SK-N-SH (cell line): ENCODE data around the gene PARVB. TPM values are rescaled to one million over a fixed set of nuclear protein-coding genes. Genes with fewer than 3 reads are reported as not detected.

ENCODE experiments used
- CTCF ChIA-PET: fragments of 300-600, 350-600 bp; formaldehyde crosslinking; extraction: SDS; loops from one replicate; lab custom pipeline; 2021; lab: Yijun Ruan, JAX
- POLR2A ChIA-PET: fragments of 350-600 bp; sonication (Branson Sonifier 250); formaldehyde crosslinking; extraction: SDS; loops from one replicate; lab custom pipeline; 2020; ENCODE audit warnings: antibody characterized with exemption, inconsistent platforms; lab: Yijun Ruan, JAX
- DNase-seq: peaks from one replicate; pipeline ENCODE4 v3.0.0; 2012
- H2AFZ ChIP-seq: fragments of 200-600 bp; sonication (generic); 2 replicates; pipeline ENCODE4 v1.8.1; 2016; ENCODE audit warnings: antibody characterized with exemption, mild to moderate bottlenecking, low read depth
- H3F3A ChIP-seq: fragments of 200-600 bp; sonication (generic); replicated peaks from 2 replicates; pipeline ENCODE3; 2016; ENCODE audit warnings: antibody characterized with exemption, mild to moderate bottlenecking; ENCODE audit not compliant: insufficient read depth
- H3K27ac ChIP-seq, 2 experiments: fragments of 200-500 bp in 1 of 2; fragments of 200-600 bp in 1 of 2; sonication (Bioruptor generic) in 1 of 2; sonication (generic), shearing (Covaris generic) in 1 of 2; 2 replicates each; pipeline versions ENCODE4 v1.5.1 to v1.6.1; 2014 to 2016; ENCODE audit warnings: low read depth in 2 of 2, inconsistent platforms in 1 of 2, low read length in 1 of 2, mild to moderate bottlenecking in 1 of 2, mixed read lengths in 1 of 2
- H3K27me3 ChIP-seq: fragments of 200-600 bp; sonication (generic), shearing (Covaris generic); 2 replicates; pipeline ENCODE4 v1.6.1; 2016; ENCODE audit warnings: mixed run types; ENCODE audit not compliant: insufficient read depth
- H3K36me3 ChIP-seq, 2 experiments: fragments of 200-500 bp in 1 of 2; fragments of 200-600 bp in 1 of 2; sonication (Bioruptor generic) in 1 of 2; sonication (generic) in 1 of 2; replicated peaks in 1 of 2; 2 replicates each; pipeline versions ENCODE3 to v1.5.1; 2014 to 2016; ENCODE audit warnings: low read length in 1 of 2, mild to moderate bottlenecking in 1 of 2; ENCODE audit not compliant: insufficient read depth in 2 of 2, control insufficient read depth in 1 of 2
- H3K4me1 ChIP-seq, 2 experiments: fragments of 200-500 bp in 1 of 2; fragments of 200-600 bp in 1 of 2; sonication (Bioruptor generic) in 1 of 2; sonication (generic), shearing (Covaris generic) in 1 of 2; 2 replicates each; pipeline versions ENCODE4 v1.5.1 to v1.6.1; 2014 to 2016; ENCODE audit warnings: low read depth in 1 of 2, low read length in 1 of 2, mixed run types in 1 of 2; ENCODE audit not compliant: insufficient read depth in 2 of 2, control insufficient read depth in 1 of 2
- H3K4me2 ChIP-seq: fragments of 200-600 bp; sonication (generic), shearing (Covaris generic); 2 replicates; pipeline ENCODE4 v1.6.1; 2017; ENCODE audit warnings: mixed run types
- H3K4me3 ChIP-seq, 2 experiments: fragments of 200-500 bp in 1 of 2; fragments of 200-600 bp in 1 of 2; sonication (Bioruptor generic) in 1 of 2; sonication (generic), shearing (Covaris generic) in 1 of 2; 2 replicates each; pipeline versions ENCODE4 v1.5.1 to v1.8.1; 2014 to 2016; ENCODE audit warnings: low read depth in 2 of 2, inconsistent platforms in 1 of 2, low read length in 1 of 2, mild to moderate bottlenecking in 1 of 2, mixed read lengths in 1 of 2, moderate library complexity in 1 of 2
- H3K79me2 ChIP-seq: fragments of 200-600 bp; sonication (generic); 2 replicates; pipeline ENCODE4 v1.8.1; 2017; ENCODE audit warnings: mild to moderate bottlenecking; ENCODE audit not compliant: insufficient read depth
- H3K9ac ChIP-seq: fragments of 200-600 bp; sonication (generic); 2 replicates; pipeline ENCODE4 v1.6.1; 2017; ENCODE audit warnings: mixed run types
- H3K9me2 ChIP-seq: fragments of 200-600 bp; sonication (generic); 2 replicates; pipeline ENCODE4 v1.6.1; 2017; ENCODE audit warnings: mixed run types
- H3K9me3 ChIP-seq: fragments of 200-600 bp; sonication (generic); 2 replicates; pipeline ENCODE4 v1.6.1; 2017; ENCODE audit warnings: mixed run types, mild to moderate bottlenecking, moderate library complexity
- H4K20me1 ChIP-seq: fragments of 200-600 bp; sonication (generic); 2 replicates; pipeline ENCODE4 v1.6.1; 2017; ENCODE audit warnings: mild to moderate bottlenecking, mixed run types; ENCODE audit not compliant: insufficient read depth
- CHD2 ChIP-seq: fragments of 150-350 bp; IDR thresholded peaks from 2 replicates; pipeline ENCODE4 v1.6.1; 2018; ENCODE audit warnings: low read length; ENCODE audit not compliant: partially characterized antibody
- CTCF ChIP-seq: fragments of 200-600 bp; sonication (generic); IDR thresholded peaks from 2 replicates; pipeline ENCODE4 v1.6.1; 2017; ENCODE audit warnings: antibody characterized with exemption, mild to moderate bottlenecking, moderate library complexity
- FOSL2 ChIP-seq: IDR thresholded peaks from 2 replicates; pipeline ENCODE4 v1.4.0; 2012; ENCODE audit warnings: low read depth, mild to moderate bottlenecking, moderate library complexity, borderline replicate concordance
- FOXJ3 ChIP-seq: sonication (generic); formaldehyde crosslinking; IDR thresholded peaks from 2 replicates; pipeline ENCODE4 v1.5.1; 2020; ENCODE audit warnings: mild to moderate bottlenecking, missing genetic modification reagents
- GABPA ChIP-seq: IDR thresholded peaks from 2 replicates; pipeline ENCODE4 v1.4.0; 2012; ENCODE audit warnings: low read depth, mild to moderate bottlenecking
- GATA2 ChIP-seq: sonication (generic); formaldehyde crosslinking; IDR thresholded peaks from 2 replicates; pipeline ENCODE4 v1.5.0; 2020; ENCODE audit warnings: mild to moderate bottlenecking, missing genetic modification reagents
- IRF3 ChIP-seq: fragments of 150-350 bp; IDR thresholded peaks from 2 replicates; pipeline ENCODE4 v1.6.1; 2016; ENCODE audit warnings: mild to moderate bottlenecking, low read depth, low read length
- MEF2A ChIP-seq: IDR thresholded peaks from 2 replicates; pipeline ENCODE4 v1.4.0; 2012; ENCODE audit warnings: low read depth, borderline replicate concordance
- MXI1 ChIP-seq: IDR thresholded peaks from 2 replicates; pipeline ENCODE4 v1.6.1; 2012; ENCODE audit warnings: mild to moderate bottlenecking, low read depth, low read length, improper control_type of control experiment
- NFIC ChIP-seq: IDR thresholded peaks from 2 replicates; pipeline ENCODE4 v1.4.0; 2012; ENCODE audit warnings: borderline replicate concordance
- NRF1 ChIP-seq: IDR thresholded peaks from 2 replicates; pipeline ENCODE4 v1.6.1; 2012; ENCODE audit warnings: low read depth, mild to moderate bottlenecking, low read length
- PBX3 ChIP-seq: IDR thresholded peaks from 2 replicates; pipeline ENCODE4; 2012
- POLR2AphosphoS5 ChIP-seq: IDR thresholded peaks from 2 replicates; pipeline ENCODE4 v1.6.1; 2012; ENCODE audit warnings: low read depth, low read length
- RAD21 ChIP-seq: IDR thresholded peaks from 2 replicates; pipeline ENCODE4 v1.6.1; 2012; ENCODE audit warnings: mild to moderate bottlenecking, low read length
- SIN3A ChIP-seq: IDR thresholded peaks from 2 replicates; pipeline ENCODE4 v1.6.1; 2012; ENCODE audit warnings: low read depth, mild to moderate bottlenecking, low read length, moderate library complexity, borderline replicate concordance
- YY1 ChIP-seq: IDR thresholded peaks from 2 replicates; pipeline ENCODE4 v1.4.0; 2012; ENCODE audit warnings: low read depth, mild to moderate bottlenecking
- WGBS: methylation state at CpG from one replicate; pipeline ENCODE4 v1.1.6; 2017; ENCODE audit warnings: low lambda C conversion rate; 5-methylcytosine and 5-hydroxymethylcytosine counted together
- polyA plus RNA-seq, 3 experiments: library from polyadenylated mRNA; depleted of rRNA; stranded (reverse); fragments of >200 nt; gene quantifications; 2 replicates each; pipeline ENCODE4 v1.2.3, GENCODE V29; 2012

Gene PARVB
- polyA plus RNA-seq, 1 of the 3 experiments (the other 2 are of a cell fraction) = 87.8 TPM

DNA sequence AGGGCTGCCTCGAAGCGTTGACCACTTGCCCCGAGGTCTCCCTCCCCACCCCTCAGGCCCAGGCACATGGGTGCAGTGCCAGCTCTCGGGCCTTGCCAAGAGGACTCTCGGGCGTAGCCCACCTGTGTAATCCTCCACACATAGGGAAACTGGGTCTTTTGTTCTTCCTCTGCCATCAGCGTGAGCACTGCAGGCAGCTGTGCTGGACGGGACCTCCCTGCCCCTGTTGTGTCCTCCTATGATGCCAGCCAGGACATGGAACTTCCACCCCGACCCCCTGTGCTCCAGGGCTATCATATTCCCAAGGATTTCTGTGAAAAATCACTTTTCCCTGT lies 66.4 kb downstream of the PARVB start:
- CTCF ChIA-PET = interaction anchor here (1.8 to 10.5 kb wide), 2 partner anchors 9 to 98 kb away, joined by 11 to 234 read pairs; no protein-coding TSS in a partner anchor
- Histone ChIP-seq H4K20me1 (no peaks in the 10 kb centered on the region), H2AFZ (no peak overlapping the region), H3K79me2 (no peaks in the 10 kb centered on the region), H3F3A (no peaks in the 10 kb centered on the region), H3K27me3 (no peaks in the 10 kb centered on the region), H3K9me3 (no peaks in the 10 kb centered on the region), H3K4me2 (no peak overlapping the region), H3K27ac (no peak overlapping the region), H3K4me3 (no peak overlapping the region), H3K36me3 (no peaks in the 10 kb centered on the region), H3K9ac (no peak overlapping the region), H3K4me1 (no peaks in the 10 kb centered on the region), H3K9me2 (no peaks in the 10 kb centered on the region)
- DNase-seq = no peak
- TF ChIP-seq GABPA (no peak), NRF1 (no peak), RAD21 (no peak), NFIC (no peak), PBX3 (no peak), GATA2 (no peak), IRF3 (no peak), CHD2 (no peak), SIN3A (no peak), FOSL2 (no peak), MEF2A (no peak), YY1 (no peak), FOXJ3 (CRISPR knock-in tag) (no peak), POLR2AphosphoS5 (no peak), CTCF (no peak), MXI1 (no peak)
- WGBS = 90% methylated on average over 9 of the region's 9 CpGs
- POLR2A ChIA-PET = no interaction called here
